Measurements from ENCODE around the gene CNPY1.

The CNPY1 gene

GRCh38 chr7:155452505-155453295 is 93.7 kb downstream of the CNPY1 start:
- DNase-seq, result no peak

- no peak for DNase-seq
Measured at GRCh38 chr7:155451840-155452239, 94.5 kb downstream of the CNPY1 start.
